DMS53 treated with DMSO at 0.1 percent for 48 hours (cell line): ENCODE results near the gene AP3B1.
"Not testable (repeated sequence)": the region's sequence is repeated elsewhere in the genome, so short reads cannot be mapped to it uniquely, and the experiment has no call there.

Experiments used
- DNase-seq: peaks from one replicate; lab custom pipeline; 2025; ENCODE audit not compliant: unreplicated experiment; lab: John Stamatoyannopoulos, UW

AP3B1 gene

DNA sequence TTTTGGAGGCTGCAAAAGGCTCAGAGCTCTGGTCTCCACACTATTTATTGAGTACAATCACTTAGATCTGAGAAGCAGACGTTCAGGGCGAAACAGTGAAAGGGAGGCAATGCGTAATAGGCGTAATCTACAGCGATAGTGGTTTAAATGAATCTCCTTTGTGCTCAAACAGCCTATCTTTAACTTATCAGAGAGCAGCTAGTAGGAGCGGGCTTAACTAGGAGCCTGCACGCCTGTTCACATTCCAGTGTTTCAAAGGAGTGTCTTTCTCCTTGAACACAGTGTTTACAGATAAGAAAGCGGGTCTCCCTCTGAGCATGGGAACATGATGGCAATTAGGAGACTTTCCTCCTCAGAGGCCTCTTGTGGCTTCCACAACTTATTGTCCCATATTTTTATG, 49.4 kb downstream of the AP3B1 start:
- no peak for DNase-seq

DNA sequence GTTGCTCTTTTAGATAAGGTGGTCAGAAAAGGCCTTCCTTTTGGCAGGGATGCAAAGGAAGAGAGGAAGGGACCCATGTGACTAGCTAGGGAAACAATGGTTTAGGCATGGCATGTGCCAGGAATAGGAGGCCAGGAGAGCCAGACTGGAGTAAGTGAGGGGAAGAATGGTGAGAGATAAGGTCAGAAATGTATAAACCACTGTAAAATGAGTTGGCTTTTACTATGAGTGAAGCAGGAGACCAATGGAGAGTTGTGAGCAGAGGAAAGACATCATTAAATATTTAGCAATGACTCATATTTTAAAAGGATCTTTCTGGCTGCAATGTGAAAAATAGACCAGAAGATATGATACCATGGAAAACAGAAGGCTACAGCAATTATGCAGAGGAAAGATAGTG, 50.9 kb downstream of the AP3B1 start:
- no peak for DNase-seq

DNA sequence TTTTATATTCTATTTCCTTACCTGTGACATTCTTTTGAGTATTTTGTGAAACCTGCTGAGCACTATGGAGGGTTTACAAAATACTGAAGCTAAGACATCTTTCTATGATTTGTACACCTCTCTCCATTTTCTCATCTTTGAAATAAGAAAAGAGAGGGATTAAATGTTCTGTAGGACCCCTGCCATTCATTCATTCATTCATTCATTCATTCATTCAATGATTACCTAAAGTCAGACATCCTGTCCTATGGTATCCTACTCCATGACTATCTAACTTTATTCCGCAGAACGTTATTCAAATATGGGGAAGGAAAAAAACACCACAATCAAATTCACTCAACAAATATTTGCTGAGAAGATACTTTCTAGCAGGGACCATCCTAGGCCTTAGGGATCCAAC, 51.4 kb downstream of the AP3B1 start:
- DNase-seq: no peak

DNA sequence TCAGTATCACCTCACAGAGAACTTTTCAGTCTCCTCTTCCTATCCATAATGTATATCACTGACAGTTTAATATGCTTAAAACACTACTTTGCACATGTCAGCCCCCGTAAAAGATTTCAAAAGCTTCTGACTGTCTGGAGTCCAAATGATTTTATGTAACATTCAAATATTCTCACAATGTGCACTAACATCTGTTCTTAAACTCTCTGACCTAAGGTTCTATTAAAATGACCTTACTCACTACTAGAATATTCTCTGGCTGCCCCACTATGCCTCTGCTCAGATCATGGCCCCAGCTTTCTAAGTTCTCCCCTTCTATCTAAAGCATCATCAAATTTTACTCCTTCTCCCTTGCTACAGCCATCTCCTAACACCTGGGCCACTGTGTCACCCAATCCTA, 52.5 kb downstream of the AP3B1 start:
- no peak for DNase-seq

DNA sequence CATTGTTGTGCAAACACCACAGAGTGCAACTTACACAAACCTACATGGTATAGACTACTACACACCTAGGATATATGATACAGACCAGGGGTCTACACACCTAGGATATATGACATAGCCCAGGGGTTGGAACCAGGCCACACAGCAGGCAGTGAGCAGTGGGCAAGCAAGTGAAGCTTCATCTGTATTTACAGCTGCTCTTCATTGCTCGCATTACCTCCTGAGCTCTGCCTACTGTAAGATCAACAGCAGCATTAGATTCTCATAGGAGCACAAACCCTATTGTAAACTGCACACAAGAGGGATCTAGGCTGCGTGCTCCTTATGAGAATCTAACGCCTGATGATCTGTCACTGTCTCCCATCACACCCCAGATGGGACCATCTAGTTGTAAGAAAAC, 56.6 kb downstream of the AP3B1 start:
- no peak for DNase-seq

DNA sequence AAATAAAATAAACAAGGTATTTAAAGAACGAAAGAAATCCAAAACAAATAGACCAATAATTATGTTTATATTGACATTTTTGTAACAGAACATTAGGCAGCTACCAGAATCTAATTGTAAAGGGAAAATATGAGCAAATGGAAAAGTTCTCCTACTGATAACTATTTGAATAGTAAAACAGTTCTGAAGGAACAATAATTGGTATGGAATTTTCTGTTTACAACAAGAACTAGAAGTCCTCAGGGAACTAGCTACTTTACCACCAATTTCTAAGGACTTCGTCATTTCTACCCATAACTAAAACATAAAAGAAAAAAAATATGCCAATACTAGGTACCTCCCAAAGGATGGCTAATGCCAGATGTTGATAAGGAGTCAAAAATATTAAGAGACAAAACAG, 58.5 kb downstream of the AP3B1 start:
- DNase-seq: no peak

DNA sequence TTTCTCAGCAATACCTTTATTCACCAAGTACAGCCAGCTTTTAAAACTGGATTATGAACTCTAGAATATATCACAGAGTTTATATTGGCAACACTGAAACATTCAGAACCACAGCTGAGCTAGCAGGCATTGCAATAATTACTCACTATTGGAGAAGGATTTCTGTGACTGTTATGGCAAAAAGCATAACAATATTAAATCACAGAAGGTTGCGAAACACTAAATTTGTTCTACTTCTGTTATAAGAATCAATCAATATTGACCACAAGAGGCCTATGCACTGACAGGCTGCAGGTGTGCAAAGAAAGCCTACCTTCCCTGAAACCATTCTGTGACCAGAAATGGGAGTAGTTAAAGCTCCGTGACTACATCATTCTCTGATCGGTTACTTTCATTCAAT, 59.2 kb downstream of the AP3B1 start:
- no peak for DNase-seq

DNA sequence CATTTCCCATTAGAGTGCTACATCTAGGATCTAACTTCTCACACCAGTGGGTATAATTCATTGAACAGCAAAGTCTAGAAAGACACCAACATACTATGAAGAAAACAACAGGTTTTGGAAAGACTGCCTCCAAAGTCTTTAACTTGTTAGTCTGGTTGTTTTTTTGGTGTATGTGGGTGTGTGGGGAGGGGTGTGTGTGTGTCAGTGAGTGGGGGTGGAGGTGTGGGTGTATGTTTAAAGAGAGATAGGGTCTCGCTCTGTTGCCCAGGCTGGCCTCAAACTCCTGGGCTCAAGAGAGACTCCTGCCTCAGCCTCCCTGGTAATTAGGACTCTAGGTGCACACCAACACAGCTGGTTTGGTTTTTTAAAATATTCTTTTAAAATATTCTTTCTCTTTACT, 59.7 kb downstream of the AP3B1 start:
- DNase-seq: no peak

DNA sequence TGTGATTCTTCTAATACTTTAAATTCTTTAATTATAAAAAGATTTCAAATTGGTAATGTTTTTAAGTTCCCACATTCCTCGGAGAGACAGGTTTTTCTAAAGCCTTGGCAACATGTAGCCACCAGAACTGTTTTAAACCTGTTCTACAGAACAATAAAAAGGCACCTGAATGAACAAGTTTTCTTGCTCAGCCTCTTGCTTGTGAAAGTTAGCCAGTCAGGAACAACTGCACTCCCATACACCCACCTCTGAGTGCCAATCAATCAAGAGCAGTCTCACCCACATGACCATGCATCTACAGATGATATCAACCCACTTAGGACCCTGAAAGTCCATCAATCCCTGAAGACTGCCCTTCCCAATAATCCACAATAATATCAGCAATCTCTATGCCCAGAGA, 62.3 kb downstream of the AP3B1 start:
- no peak for DNase-seq

DNA sequence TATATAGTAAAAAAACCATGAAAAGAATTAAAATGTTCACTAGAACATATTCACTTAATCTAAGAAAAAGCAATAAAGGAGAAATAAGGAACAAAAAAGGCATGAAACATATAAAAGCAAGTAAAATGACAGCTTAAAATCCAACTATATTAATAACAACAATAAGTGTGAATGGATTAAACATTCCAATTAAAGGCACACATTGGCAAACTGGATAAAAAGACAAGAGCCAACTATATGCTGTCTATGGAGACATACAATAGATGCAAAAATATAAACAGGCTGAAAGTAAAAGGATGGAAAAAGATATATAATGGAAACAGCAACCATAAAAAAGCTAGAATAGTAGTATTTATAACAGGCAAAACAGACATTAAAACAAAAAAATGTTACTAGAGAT, 70.1 kb downstream of the AP3B1 start:
- DNase-seq: no peak

DNA sequence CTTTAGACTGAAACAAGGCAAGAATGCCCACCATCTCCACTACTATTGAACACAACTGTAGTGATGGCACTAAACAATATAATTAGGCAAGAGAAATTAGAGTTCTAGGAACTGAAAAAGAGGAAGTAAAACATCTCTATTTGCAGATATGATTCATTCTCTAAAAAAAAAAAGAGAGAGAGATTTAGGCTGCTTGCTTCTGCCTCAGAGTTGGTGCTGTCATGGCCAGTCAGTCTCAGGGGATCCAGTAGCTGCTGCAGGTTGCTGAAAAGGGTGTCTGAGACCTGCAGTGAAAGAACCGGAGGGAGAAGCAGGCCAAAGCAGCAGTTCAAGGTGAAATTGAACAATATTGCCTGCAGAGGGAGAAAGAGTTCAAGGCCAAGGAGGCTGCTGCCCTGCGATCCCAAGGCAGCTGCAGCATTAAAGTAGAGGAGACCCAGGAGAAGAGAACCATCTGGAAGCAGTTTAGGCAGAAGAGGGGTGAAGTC, 72.5 kb downstream of the AP3B1 start:
- DNase-seq: no peak

DNA sequence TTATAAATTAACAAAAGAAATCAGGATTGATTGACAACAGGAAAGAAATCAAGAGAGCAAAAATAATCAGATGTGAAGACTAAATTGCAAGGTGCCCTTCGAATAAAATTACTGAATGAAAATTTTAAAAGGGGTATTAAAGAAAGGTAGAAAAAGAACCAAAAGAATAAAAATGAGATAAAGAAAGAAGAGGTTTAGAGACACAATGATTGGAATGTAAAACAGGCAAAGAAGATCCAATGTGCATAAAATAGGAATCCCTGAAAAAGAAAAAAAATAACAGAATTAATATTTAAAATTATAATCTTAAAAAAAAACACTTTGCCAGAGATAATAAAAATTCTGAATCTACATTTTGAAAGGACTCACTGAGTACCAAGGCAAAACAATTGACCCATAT, 73.0 kb downstream of the AP3B1 start:
- DNase-seq: no peak

DNA sequence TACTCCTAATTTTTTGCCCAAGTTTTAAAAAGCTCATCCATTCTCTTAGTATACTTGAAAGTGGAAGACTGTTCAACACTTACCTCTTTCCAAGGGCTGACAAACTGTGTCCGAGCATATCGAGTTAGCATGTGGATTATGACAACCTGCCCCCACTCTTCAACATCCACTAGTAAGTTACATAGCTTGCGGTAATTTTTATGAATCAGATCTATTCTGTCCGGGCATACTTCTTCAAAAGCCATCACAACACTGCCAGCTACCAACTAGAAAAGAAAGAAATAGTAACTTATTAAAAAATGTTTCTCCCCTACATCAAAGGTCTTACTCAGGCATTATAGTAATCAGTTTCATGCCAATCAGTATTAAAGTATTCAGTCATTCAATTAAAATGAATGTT, 78.5 kb downstream of the AP3B1 start:
- DNase-seq: no peak

DNA sequence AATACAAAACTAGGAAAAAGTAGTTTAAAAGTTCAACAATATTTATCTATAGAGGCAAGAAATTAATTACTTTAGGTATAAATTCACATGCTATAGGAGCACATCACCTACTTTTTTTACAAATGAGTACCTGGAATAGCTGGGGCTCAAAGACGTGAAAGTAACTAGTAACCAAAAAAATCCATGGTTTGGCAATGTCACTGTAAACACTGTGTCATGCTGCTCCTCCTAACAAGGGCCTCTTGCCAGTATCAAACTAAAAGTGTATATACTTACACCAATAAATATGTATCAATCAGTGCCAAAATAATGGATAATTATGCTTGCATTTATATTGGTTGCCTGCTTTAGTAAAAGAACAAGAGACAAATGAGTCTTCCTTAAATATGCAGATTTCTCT, 78.9 kb downstream of the AP3B1 start:
- no peak for DNase-seq

DNA sequence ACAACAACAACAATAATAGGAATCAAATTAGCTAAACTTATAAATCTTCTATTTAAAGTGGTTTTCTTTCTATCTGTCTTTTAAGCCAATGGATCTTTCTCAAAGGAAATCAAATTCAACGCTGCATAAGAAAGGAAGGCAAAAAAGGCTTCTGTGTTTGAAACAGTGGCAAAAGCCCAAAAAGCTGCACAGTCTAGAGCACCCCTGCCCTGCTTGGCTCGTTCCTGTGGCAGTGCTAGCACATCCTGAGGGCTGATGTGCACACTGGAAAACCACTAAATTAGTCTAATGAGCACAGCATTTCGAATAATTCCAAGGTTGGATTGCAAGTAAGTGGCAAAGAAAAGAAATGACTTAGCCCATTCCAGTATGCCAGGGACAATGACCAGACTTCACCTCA, 80.7 kb downstream of the AP3B1 start:
- no peak for DNase-seq

DNA sequence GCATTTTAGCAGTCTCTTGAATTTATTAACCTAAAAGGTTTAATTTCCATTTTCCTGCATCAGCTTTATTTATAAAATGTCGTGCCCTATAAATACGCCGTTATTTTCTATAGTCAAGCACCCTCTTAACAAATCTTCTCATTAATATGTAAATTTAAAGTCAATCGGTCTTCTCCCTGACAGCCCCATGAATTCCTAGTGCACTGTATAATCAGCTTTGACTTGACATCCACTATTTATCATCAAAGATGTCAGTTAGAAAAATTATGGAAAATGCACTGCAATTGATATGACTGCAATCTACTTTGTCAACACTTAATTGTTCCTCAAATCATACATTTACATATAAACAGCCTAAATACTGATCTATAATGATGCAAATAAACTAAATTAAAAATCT, 83.4 kb downstream of the AP3B1 start:
- no peak for DNase-seq

DNA sequence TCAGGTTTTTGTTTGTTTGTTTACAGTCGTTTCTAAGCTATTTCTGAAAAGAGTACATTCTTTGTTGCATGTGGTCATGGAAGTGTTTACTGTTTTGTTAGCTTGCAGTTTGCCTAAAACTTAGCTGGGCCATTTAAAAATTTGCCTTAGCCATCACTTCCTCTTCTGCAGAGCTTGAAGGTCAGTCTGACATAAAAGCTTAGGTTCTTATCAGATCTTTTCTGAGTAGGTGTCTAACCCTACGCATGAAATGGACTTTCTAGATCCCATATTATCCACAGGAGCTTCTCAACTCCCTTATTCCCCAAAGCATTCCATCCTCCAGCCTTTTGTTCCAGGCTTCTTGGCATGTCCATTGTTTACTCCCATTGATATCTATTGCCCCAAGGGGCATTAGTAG, 90.3 kb downstream of the AP3B1 start:
- DNase-seq: no peak

DNA sequence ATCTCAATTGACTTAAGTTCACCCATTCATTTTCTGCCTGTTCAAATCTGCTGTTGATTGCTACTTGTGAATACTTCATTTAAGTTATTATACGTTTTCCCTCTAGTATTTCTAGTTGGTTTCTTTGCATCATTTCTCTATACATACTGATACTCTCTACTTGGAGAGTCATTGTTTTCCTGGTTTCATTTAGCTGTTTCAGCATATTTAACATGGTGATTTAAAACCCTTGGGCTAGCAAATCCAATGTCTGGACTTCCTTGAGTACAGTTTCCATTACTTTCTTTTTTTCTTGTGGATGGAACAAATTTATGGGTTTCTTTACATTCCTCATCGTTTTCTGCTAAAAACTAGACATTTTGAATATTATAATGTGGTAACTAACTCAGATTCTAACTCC, 90.7 kb downstream of the AP3B1 start:
- no peak for DNase-seq

DNA sequence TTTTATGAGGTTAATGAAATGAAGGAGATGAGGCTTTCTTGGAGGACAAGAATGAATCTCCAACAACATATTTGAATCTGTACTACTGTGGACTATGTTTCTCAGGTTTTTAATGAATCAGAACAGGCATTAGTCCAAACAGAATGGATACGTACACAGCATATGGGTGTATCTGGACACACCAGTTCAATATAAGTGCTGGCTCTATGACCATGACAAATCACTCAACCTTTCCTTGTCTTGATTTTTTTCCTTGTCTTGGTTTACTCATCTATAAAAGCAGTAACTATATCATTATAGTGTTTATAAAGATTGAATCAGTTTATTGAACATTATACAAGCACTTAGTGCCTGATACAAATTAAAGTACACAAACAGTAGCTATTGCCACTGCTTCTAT, 104.1 kb downstream of the AP3B1 start:
- DNase-seq: no peak

DNA sequence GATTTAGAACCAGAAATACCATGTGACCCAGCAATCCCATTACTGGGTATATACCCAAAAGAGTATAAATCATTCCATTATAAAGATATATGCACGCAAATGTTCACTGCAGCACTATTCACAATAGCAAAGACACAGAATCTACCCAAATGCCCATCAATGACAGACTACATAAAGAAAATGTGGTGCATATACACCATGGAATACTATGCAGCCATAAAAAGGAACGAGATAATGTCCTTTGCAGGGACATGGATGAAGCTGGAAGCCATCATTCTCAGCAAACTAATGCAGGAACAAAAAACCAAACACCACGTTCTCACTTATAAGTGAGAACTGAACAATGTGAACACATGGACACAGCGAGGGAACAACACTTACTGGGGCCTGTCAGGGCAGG, 105.8 kb downstream of the AP3B1 start:
- not testable (repeated sequence) for DNase-seq

DNA sequence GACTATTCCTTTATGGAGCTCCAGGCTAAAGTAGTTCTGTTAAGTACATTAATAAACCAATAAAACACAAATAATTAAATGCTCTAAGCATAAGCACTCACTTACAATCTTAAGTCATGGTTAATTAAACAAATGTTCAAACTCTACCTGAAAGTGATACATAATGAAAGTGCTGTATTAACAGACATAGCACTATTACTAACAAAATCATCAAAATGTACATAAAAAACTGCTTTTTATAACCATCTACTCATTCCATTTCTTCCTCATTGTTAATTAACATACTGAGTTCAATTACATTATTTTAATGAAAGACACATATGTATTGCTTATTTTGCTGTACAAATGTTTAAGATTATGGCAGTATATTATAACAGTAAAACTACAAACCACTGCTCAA, 107.3 kb downstream of the AP3B1 start:
- DNase-seq: no peak

DNA sequence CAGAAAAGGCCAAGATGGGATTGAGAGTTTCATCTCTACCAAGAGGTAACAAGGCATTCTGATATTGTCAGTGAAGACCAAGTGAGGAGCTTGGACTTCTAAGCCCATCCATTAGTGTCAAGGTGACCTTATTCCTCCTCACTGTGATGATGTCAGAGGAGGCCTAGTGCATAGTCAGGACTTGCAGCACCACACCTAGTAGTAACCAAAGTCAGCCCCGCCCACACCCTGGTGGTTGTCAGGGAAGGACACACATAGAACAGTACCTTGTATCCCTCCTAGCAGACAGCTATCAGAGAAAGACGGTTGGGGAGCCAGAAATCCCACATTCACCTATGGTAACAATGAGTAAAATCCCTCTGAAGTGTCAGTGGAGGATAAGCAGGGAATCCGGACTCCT, 111.7 kb downstream of the AP3B1 start:
- DNase-seq: no peak

DNA sequence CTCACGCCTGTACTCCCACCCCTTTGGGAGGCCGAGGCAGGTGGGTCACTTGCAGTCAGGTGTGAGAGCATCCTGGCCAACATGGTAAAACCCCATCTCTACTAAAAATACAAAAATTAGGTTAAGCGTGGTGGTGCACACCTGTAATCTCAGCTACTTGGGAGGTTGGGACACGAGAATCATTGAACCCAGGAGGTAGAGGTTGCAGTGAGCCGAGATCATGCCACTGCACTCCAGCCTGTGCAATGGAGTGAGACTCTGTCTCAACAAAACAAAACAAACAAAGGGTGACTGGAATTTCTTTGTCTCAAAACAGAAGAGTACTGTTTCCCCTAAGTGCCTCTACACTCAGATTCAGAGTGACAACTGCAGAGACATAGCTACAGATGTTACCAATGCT, 116.1 kb downstream of the AP3B1 start:
- no peak for DNase-seq

DNA sequence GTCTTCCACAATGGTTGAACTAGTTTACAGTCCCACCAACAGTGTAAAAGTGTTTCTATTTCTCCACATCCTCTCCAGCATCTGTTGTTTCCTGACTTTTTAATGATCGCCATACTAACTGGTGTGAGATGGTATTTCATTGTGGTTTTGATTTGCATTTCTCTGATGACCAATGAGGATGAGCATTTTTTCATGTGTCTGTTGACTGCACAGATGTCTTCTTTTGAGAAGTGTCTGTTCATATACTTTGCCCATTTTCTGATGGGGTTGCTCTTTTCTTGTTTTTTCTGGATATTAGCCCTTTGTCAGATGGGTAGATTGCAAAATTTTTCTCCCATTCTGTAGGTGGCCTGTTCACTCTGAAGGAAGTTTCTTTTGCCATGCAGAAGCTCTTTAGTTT, 124.2 kb downstream of the AP3B1 start:
- DNase-seq: not testable (repeated sequence)
